Astrocyte of the spinal cord (primary cell): ENCODE results near the gene PRIMPOL.

ENCODE experiments used
- DNase-seq: peaks from one replicate; pipeline ENCODE4 v3.0.0; 2011; ENCODE audit warnings: low read depth, low spot score
- H3K4me3 ChIP-seq: 2 replicates; pipeline ENCODE4 v1.5.1; 2011; ENCODE audit warnings: low read depth, mild to moderate bottlenecking, low read length, moderate library complexity
- in situ Hi-C: cut with HindIII; loops from 2 replicates; pipeline ENCODE4 v1.10.0; 2017; ENCODE audit warnings: low sequenced_read_pairs
- TF ChIP-seq, protein P1 (sequence below): IDR thresholded peaks from 2 replicates; pipeline ENCODE4 v1.5.1; 2012; ENCODE audit warnings: low read depth, mild to moderate bottlenecking, low read length, inconsistent platforms

Gene PRIMPOL

DNA sequence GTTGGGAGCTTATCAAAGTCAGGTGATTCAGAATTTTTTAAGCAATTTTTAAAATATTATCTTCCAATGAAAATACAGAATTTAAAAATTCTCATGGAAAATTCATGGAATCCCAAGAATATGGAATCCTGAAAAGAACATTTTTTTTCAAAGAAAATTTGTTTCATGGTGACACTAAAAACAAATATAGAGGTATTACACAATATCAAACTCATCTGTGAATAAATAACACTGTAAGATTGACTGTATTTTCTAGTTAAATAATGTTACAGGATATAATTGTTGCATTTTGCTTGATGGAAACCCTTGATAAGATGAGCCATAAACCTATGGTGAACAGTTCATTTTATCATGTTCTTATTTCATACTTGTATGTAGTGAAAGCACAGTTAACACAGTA lies 11.4 kb downstream of the PRIMPOL start:
- TF ChIP-seq, protein P1, sequence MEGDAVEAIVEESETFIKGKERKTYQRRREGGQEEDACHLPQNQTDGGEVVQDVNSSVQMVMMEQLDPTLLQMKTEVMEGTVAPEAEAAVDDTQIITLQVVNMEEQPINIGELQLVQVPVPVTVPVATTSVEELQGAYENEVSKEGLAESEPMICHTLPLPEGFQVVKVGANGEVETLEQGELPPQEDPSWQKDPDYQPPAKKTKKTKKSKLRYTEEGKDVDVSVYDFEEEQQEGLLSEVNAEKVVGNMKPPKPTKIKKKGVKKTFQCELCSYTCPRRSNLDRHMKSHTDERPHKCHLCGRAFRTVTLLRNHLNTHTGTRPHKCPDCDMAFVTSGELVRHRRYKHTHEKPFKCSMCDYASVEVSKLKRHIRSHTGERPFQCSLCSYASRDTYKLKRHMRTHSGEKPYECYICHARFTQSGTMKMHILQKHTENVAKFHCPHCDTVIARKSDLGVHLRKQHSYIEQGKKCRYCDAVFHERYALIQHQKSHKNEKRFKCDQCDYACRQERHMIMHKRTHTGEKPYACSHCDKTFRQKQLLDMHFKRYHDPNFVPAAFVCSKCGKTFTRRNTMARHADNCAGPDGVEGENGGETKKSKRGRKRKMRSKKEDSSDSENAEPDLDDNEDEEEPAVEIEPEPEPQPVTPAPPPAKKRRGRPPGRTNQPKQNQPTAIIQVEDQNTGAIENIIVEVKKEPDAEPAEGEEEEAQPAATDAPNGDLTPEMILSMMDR, result no peak
- in situ Hi-C loops, result no loop called here
- no peak overlapping the region for H3K4me3 ChIP-seq
- no peak for DNase-seq

GRCh38 chr4:184662236-184662635 lies 12.7 kb downstream of the PRIMPOL start:
- in situ Hi-C loops, result no loop called here
- TF ChIP-seq, protein P1, result no peak
- no peak for DNase-seq
- no peak overlapping the region for H3K4me3 ChIP-seq

DNA sequence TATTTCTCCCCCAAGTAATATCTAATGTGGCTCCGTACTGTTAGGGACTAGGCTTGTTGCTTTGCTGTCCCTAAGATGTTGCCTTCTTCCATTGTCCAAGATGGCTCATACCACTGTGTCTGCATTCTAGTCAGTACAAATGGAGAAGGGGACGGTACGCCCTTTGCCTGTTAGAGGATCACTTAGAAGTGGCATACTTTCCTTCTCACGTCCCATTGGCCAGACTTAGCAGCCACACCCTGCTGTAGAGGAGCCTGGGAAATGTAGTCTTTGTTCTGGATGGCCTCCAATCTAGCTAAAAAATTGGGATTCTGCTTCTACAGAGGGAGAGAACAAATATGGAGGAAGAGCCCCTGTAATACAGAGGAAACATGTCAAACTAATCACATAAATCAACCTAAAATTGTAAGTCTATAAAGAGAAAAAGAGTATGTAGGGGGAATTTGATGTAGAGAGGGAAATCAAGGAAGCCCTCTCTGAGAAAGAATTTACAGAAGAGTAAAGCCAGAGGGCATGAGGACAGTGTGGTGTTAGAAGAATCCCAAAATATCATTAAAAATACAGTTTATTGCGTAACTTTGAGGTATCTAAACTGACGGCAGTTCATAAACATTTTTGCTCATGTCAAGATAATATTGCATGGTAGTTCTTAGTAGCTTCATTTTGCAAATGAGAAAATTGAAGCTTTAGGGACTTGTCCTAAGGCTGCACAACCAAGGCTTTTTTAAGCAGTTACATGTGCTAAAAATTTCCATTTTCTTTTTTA lies 15.1 kb downstream of the PRIMPOL start:
- TF ChIP-seq, protein P1, result no peak
- no peak overlapping the region for H3K4me3 ChIP-seq
- in situ Hi-C loops, result no loop called here
- no peak for DNase-seq

DNA sequence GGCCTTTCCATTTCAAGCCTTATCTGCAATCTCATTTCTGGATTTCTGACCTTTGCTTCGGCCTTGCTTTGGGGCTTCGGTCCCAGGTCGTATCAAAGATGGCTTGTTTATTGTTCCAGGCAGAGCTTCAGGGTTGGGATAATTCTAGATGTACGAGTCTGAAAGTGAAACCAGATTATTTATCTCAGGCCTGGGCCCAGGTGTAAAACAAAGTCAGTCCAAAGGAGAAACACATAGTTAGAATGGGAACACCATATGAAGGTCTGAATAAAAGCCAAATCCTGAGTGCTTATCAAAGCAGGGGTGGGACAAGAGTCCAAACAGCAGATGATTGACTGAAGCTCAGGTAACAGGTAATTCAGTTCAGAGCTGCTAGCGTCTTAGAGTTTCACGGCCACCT lies 17.1 kb downstream of the PRIMPOL start:
- TF ChIP-seq, protein P1, result no peak
- in situ Hi-C loops, result no loop called here
- H3K4me3 ChIP-seq, result no peak overlapping the region
- no peak for DNase-seq

- DNase-seq, result no peak
- TF ChIP-seq, protein P1, result no peak
- in situ Hi-C loops, result no loop called here
- no peak overlapping the region for H3K4me3 ChIP-seq
Observed at GRCh38 chr4:184668096-184668495, 18.6 kb downstream of the PRIMPOL start.

DNA sequence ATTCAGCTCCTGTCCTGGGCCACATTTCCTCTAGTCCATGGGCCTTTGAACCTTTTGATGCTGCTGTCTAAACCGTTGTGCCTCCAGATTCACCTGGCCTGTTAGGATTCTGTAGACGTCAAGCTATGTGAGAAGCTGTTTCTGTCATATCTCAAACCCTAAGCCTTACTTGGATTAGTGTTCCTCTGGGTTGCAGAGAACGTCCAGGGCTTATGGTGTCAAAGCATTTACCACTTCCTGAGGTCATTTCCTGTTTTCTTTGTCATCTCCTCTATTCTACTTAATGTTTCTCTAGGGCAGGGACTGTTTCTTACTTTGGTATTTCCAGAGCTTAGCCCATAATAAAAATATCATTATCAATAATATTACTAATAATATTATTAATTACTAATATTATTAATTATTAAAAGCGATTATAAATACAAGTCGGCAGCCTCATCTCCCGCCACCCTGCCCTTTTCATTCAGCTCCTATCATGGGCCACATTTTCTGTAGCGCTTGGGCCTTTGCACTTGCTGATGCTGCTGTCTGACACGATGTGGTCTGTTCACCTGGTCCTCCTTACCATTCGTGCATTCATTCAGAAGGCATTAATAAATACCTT lies 19.1 kb downstream of the PRIMPOL start:
- in situ Hi-C loops, result no loop called here
- no peak for DNase-seq
- TF ChIP-seq, protein P1, result no peak
- H3K4me3 ChIP-seq, result no peak overlapping the region
